ENCODE results near the gene ATP6V1F. TPM values are rescaled to one million over a fixed set of nuclear protein-coding genes. Genes with fewer than 3 reads are reported as not detected.

Gene ATP6V1F
- total RNA-seq, 4 donors from 2014 or later = 103 to 148 (median 130) TPM

GRCh38 chr7:128861957-128862570 is 592 bp upstream of the ATP6V1F start:
- H3K4me3 ChIP-seq = peak overlapping the region; percentile 70 to 97 (median 91)

GRCh38 chr7:128863433-128863989 is 855 bp downstream of the ATP6V1F start:
- Histone ChIP-seq H3K4me1 (peaks cover 47 to 86% (median 51%) of the 10 kb centered on the region in 3 donors), H3K4me3 (peak overlapping the region; percentile 70 to 97 (median 91)), H3K27me3 (no peaks in the 10 kb centered on the region), H3K9me3 (no peaks in the 10 kb centered on the region), H3K36me3 (peaks cover 0 to 24% (median 15%) of the 10 kb centered on the region in 3 donors), H3K27ac (peak overlapping the region; percentile 87 to 97 (median 89))
- 0 to 2% methylated on average over 6 of the region's 6 CpGs for WGBS, 2 donors
- no peak for DNase-seq
- intact Hi-C loops (cut with DNase I) = no loop called here
- no peak for TF ChIP-seq POLR2A (IDR thresholded peaks at IDR 0.05)
- peak in 5 of 6 experiments; percentile 20 to 60 (median 38) for TF ChIP-seq CTCF (IDR thresholded peaks at IDR 0.05)

More at GRCh38 chr7:128861957-128862570, 592 bp upstream of the ATP6V1F start:
- TF ChIP-seq CTCF (IDR thresholded peaks at IDR 0.05) (no peak), POLR2A (IDR thresholded peaks at IDR 0.05) (no peak)
- H3K27ac ChIP-seq = peak overlapping the region; percentile 5 to 97 (median 89)
- no peak for DNase-seq
- H3K36me3 ChIP-seq = peaks cover 0 to 24% (median 15%) of the 10 kb centered on the region in 3 donors
- intact Hi-C loops (cut with DNase I) = no loop called here
- peaks cover 35 to 75% (median 44%) of the 10 kb centered on the region in 3 donors for H3K4me1 ChIP-seq
- H3K9me3 ChIP-seq = no peaks in the 10 kb centered on the region
- no peaks in the 10 kb centered on the region for H3K27me3 ChIP-seq
- WGBS, 2 donors = 63 to 79% methylated on average over 14 of the region's 15 CpGs

GRCh38 chr7:128865303-128865702 is 2.6 kb downstream of the ATP6V1F start:
- peaks cover 0 to 24% (median 15%) of the 10 kb centered on the region in 3 donors for H3K36me3 ChIP-seq
- no peaks in the 10 kb centered on the region for H3K27me3 ChIP-seq
- 86 to 92% methylated on average over 11 to 12 of the region's 12 CpGs for WGBS, 2 donors
- DNase-seq = no peak
- TF ChIP-seq POLR2A (IDR thresholded peaks at IDR 0.05) (no peak), CTCF (IDR thresholded peaks at IDR 0.05) (no peak)
- no peak overlapping the region for H3K27ac ChIP-seq
- H3K9me3 ChIP-seq = no peaks in the 10 kb centered on the region
- H3K4me3 ChIP-seq = no peak overlapping the region
- H3K4me1 ChIP-seq = peaks cover 40 to 86% (median 45%) of the 10 kb centered on the region in 3 donors
- intact Hi-C loops (cut with DNase I) = no loop called here

GRCh38 chr7:128865996-128866877 is 3.6 kb downstream of the ATP6V1F start:
- peak overlapping the region in 2 of 4 donors; percentile 73 to 83 for H3K27ac ChIP-seq
- 96 to 100% methylated on average over 3 to 10 of the region's 27 CpGs for WGBS, 2 donors
- H3K4me3 ChIP-seq = no peak overlapping the region
- H3K36me3 ChIP-seq = peaks cover 0 to 24% (median 15%) of the 10 kb centered on the region in 3 donors
- DNase-seq = no peak
- intact Hi-C loops (cut with DNase I) = no loop called here
- no peaks in the 10 kb centered on the region for H3K9me3 ChIP-seq
- TF ChIP-seq CTCF (IDR thresholded peaks at IDR 0.05) = no peak
- TF ChIP-seq POLR2A (IDR thresholded peaks at IDR 0.05) = no peak
- H3K4me1 ChIP-seq = peaks cover 40 to 84% (median 41%) of the 10 kb centered on the region in 3 donors
- H3K27me3 ChIP-seq = no peaks in the 10 kb centered on the region
